GM18909 (cell line): Measurements from ENCODE around the gene GALNT17.
"Not testable (repeated sequence)": the region's sequence is repeated elsewhere in the genome, so short reads cannot be mapped to it uniquely, and the experiment has no call there.

ENCODE experiments used
- ATAC-seq: cut with Tn5 transposase; IDR thresholded peaks from one replicate; pipeline ENCODE4 v1.9.1; 2021; ENCODE audit warnings: mild to moderate bottlenecking; ENCODE audit not compliant: unreplicated experiment, poor library complexity

GALNT17 gene

GRCh38 chr7:71535616-71536015, 403.7 kb downstream of the GALNT17 start:
- no peak for ATAC-seq

GRCh38 chr7:71538210-71538609, 406.3 kb downstream of the GALNT17 start:
- no peak for ATAC-seq

GRCh38 chr7:71539615-71540014, 407.7 kb downstream of the GALNT17 start:
- no peak for ATAC-seq

- ATAC-seq = no peak
These were observed 409.9 kb downstream of the GALNT17 start for GRCh38 chr7:71541707-71542353.

GRCh38 chr7:71543396-71543795, 411.5 kb downstream of the GALNT17 start:
- no peak for ATAC-seq

GRCh38 chr7:71544816-71545215, 412.9 kb downstream of the GALNT17 start:
- no peak for ATAC-seq

- ATAC-seq = no peak
These were observed 415.5 kb downstream of the GALNT17 start for GRCh38 chr7:71547426-71547825.

- ATAC-seq = no peak
These were observed 416.8 kb downstream of the GALNT17 start for GRCh38 chr7:71548746-71549145.

GRCh38 chr7:71553306-71553705, 421.4 kb downstream of the GALNT17 start:
- no peak for ATAC-seq

GRCh38 chr7:71555758-71556157, 423.8 kb downstream of the GALNT17 start:
- no peak for ATAC-seq

- no peak for ATAC-seq
These were observed 427.1 kb downstream of the GALNT17 start for GRCh38 chr7:71558806-71559613.

- ATAC-seq = no peak
These were observed 428.5 kb downstream of the GALNT17 start for GRCh38 chr7:71560354-71560995.

GRCh38 chr7:71563276-71563675, 431.3 kb downstream of the GALNT17 start:
- no peak for ATAC-seq

GRCh38 chr7:71566376-71566775, 434.4 kb downstream of the GALNT17 start:
- ATAC-seq = no peak

- no peak for ATAC-seq
These were observed 435.0 kb downstream of the GALNT17 start for GRCh38 chr7:71566991-71567390.

GRCh38 chr7:71574153-71574860, 442.4 kb downstream of the GALNT17 start:
- no peak for ATAC-seq

- ATAC-seq = no peak
These were observed 448.1 kb downstream of the GALNT17 start for GRCh38 chr7:71580027-71580426.

GRCh38 chr7:71584256-71584655, 452.3 kb downstream of the GALNT17 start:
- no peak for ATAC-seq

- ATAC-seq = no peak
These were observed 459.9 kb downstream of the GALNT17 start for GRCh38 chr7:71591876-71592275.

GRCh38 chr7:71592388-71592787, 460.4 kb downstream of the GALNT17 start:
- ATAC-seq = not testable (repeated sequence)

- ATAC-seq = no peak
These were observed 462.8 kb downstream of the GALNT17 start for GRCh38 chr7:71594736-71595135.
